ENCODE results near the gene SPON2.

- no peak for TF ChIP-seq ZNF8 (CRISPR knock-in tag; IDR thresholded peaks at IDR 0.05)
- no peak for TF ChIP-seq RARB (CRISPR knock-in tag; IDR thresholded peaks at IDR 0.05)
- TF ChIP-seq BACH2 (CRISPR knock-in tag; IDR thresholded peaks at IDR 0.05; ENCODE audit: borderline replicate concordance), result no peak
- no peak for TF ChIP-seq SNAI2 (CRISPR knock-in tag; IDR thresholded peaks at IDR 0.05)
- TF ChIP-seq PATZ1 (CRISPR knock-in tag; IDR thresholded peaks at IDR 0.05; ENCODE audit: borderline replicate concordance), result no peak
- no peak for TF ChIP-seq ZC3H10 (CRISPR knock-in tag; IDR thresholded peaks at IDR 0.05)
- no peak for TF ChIP-seq CSDC2 (CRISPR knock-in tag; IDR thresholded peaks at IDR 0.05)
- TF ChIP-seq ARNTL (CRISPR knock-in tag; IDR thresholded peaks at IDR 0.05; ENCODE audit: borderline replicate concordance, low read depth), result no peak
- no peak for TF ChIP-seq TCF4 (CRISPR knock-in tag; IDR thresholded peaks at IDR 0.05; ENCODE audit: borderline replicate concordance)
- no peak for TF ChIP-seq CREB5 (CRISPR knock-in tag; IDR thresholded peaks at IDR 0.05; ENCODE audit: low read depth)
- no peak for TF ChIP-seq TSHZ2 (CRISPR knock-in tag; IDR thresholded peaks at IDR 0.05)
- TF ChIP-seq ZNF565 (CRISPR knock-in tag; conservative IDR thresholded peaks at IDR 0.05; ENCODE audit: low read depth), result no peak
- no peak for TF ChIP-seq ZFP30 (CRISPR knock-in tag; IDR thresholded peaks at IDR 0.05)
Observed at GRCh38 chr4:1164040-1164439, 8.3 kb downstream of the SPON2 start.
